NCI-H748 (cell line): ENCODE results near the gene HHLA2.
"Not testable (repeated sequence)": the region's sequence is repeated elsewhere in the genome, so short reads cannot be mapped to it uniquely, and the experiment has no call there.

Experiments
- DNase-seq: peaks from one replicate; lab custom pipeline; 2025; ENCODE audit not compliant: unreplicated experiment; lab: John Stamatoyannopoulos, UW

Gene HHLA2, protein sequence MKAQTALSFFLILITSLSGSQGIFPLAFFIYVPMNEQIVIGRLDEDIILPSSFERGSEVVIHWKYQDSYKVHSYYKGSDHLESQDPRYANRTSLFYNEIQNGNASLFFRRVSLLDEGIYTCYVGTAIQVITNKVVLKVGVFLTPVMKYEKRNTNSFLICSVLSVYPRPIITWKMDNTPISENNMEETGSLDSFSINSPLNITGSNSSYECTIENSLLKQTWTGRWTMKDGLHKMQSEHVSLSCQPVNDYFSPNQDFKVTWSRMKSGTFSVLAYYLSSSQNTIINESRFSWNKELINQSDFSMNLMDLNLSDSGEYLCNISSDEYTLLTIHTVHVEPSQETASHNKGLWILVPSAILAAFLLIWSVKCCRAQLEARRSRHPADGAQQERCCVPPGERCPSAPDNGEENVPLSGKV

DNA sequence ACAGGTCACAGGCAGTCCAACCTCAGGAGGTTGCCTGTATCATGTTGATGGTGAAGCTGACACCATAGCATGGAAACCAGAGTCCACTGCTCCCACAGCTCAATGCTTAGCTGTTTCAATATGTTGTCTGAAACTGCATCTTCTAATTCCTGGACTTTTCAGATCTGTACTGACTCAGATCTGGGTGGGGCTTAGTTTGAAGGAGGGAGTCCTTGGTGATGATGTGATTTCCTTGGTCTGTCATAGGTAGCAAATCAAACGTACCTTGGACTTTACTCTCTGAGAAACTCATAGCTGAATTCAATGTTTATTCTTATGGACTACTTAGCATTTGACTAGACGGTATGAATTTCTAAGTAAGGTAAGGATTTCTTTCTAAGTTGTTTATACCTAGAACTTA is at the start of gene HHLA2:
TSS of gene HHLA2 (plus strand) at position 310 of the 400 bp plus-strand sequence. CDS start 55,266 bp downstream, outside the sequence.
- DNase-seq: no peak

DNA sequence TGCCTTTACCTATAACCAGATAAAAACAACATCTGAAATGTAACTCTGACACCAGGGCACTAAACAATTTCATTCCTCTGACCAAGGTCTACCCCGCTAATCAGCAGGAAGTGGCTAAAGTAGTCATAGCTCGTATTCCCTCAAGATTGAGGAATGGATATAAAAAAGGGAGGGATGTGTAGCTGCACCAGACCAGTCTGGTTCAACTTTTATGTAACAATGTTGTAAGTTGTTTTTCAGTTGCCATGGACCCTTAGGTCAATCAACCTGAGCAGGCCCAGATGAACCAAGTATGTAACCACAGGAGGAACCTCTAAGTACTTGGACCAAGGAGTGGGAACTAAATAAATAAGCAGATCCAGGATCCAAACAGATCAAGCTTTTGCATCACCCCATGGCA is 45.7 kb upstream of the HHLA2 start:
- no peak for DNase-seq

DNA sequence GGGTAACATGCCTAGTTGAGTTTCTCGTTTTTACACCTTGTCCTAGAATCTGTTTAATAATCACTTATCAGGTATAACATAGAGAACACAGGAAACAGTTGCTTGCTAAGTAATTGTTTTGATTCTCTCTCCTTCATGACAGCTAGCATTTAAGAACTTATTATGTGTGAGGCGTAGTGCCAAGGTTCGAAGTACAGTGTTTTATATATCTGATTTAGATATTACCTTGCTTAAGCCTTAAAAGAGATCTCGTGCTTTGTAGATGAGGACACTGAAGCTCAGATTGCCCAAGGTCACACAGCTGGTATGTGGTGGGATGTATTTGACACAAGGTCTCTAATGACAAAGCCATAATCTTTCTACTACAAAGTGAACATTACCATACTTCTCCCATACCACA is 45.1 kb upstream of the HHLA2 start:
- DNase-seq: no peak

DNA sequence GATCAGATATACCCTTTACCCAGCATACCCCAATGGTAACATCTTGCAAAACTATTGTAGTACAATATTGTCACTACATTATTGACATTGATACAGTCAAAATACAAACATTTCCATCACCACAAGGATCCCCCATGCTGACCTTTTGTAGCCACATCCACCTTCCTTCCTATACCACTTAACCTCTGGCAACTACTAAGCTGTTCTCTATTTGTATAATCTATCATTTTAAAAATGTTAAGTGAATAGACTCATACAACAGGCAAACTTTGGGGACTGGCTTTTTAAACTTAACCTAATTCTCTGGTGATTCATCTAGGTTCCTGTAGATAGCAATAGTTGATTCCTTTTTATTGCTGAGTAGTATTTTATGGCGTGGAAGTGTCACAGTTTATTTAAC is 44.5 kb upstream of the HHLA2 start:
- DNase-seq: no peak

DNA sequence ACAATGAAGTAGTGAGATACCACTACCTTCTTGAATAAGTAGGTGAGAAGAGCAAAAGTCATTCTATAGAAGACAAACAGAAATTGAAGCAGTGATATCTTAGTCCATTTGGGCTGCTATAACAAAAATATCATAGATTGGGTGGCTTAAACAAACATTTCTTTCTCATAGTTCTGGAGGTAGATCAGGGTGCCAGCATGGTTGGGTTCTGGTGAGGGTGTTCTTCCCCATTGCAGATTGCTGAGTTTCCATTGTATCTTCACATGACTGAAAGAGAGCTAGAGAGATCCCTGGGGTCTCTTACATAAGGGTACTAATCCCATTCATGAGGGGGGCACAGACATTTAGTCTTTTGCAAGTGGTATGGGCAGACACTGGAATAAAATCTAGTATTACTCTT is 41.2 kb upstream of the HHLA2 start:
- no peak for DNase-seq

DNA sequence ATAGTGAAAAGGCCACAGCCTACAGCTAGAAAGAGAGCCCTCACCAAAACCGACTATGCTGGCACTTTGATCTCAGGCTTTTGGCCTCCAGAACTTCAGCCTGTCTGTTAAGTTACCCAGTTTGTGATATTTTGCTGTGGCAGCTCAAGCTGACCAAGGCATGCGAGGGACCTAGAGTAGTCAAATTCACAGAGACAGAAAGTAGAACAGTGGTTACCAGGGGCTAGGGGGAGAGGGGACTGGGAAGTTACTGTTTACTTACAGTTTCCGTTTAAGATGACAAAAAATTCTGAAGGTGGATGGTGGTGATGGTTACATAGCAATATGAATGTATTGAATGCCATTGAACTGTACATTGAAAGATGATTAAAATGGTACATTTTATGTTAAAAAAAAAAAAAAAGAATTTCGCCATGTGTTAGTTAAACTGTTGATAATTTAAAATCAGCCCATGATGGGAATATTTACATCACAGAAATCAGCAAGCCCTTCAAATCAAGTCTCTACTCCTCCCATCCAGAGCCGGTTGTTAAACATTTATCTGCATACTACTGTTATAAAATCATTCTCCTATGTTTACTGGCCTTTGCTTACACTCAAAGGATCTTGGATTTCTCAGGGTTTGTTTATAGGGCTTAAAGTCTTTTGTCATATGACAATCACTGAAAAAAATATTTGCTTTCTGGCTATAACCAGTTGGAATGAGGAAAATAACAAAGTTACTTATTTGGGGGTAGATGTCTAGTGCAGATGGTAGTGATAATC is 31.6 kb upstream of the HHLA2 start:
- not testable (repeated sequence) for DNase-seq

DNA sequence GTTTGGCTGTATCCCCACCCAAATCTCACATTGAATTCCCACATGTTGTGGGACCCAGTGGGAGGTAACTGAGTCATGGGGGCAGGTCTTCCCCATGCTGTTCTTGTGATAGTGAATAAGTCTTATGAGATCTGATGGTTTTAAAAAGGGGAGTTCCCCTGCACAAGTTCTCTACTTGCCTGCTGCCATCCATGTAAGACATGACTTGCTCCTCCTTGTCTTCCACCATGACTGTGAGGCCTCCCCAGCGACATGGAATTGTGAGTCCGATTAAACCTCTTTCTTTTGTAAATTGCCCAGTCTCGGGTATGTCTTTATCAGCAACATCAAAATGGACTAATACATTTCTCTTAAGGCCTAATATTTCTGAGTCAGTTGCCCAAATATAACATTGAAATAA is 28.1 kb upstream of the HHLA2 start:
- DNase-seq: not testable (repeated sequence)

DNA sequence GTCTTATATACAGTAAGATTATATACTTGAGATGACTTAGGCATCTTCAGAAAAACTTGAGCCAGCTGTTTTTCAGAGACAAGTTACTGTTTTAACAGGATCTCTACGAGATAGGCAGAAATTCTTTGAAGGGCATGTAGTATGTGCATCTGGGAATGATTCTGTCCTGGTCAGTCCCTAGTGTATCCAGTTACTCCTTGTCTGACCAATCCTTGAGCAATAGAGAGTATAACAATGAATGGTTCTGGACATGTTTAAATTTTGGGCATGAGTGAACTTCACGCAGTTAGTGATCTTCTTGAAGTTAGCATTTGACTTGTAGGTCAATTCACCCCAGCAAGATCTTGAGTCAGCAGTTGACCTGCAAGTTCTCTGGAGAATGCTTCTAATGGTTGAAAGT is 24.7 kb upstream of the HHLA2 start:
- no peak for DNase-seq

DNA sequence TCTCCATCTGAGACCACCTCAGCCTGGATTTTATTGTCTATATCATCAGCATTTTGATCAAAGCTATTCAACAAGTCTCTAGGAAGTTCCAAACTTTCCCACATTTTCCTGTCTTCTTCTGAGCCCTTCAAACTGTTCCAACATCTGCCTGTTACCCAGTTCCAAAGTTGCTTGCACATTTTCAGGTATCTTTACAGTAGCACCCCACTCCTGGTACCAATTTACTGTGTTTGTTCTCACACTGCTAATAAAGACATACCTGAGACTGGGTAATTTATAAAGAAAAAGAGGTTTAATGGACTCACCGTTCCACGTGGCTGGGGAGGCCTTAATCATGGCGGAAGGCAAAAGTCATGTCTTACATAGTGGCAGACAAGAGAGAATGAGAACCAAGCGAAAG is 17.3 kb upstream of the HHLA2 start:
- not testable (repeated sequence) for DNase-seq

DNA sequence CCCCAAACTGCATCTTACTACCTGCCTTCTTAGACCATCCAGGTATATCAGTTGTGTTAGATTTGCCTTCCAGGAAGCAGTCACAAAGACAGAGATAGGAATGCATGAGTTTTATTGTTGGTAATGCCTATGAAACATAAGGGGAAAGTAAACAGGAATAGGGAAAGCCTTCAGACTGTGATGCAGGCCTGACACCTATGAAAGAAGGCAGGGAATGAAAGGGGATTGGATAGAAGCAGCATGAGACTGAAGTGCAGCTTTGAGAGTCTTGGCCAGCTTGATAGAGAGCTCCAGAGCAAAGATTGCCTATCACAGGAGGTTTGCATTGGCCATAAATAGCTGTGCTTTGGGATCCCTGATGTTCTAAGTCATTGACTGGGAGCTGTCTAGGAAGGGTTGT is 15.9 kb upstream of the HHLA2 start:
- no peak for DNase-seq

DNA sequence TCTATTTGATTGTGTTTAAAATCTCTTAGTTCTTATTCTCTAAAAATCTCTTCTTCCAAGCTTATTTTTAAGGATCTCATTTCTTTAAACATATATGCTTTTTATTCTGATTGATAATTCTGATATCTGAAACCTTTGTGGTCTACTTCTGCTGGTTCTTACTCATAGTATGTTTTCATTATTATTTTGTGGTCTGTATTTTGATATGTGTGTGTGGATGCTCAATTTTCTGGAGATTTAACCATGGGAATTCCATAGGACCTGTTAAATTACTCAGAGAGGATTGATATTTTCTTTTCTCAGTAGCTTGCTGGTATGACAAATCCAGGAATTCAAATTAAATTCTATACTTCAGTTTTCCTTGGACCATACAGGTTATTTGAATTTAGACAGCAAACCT is 14.7 kb upstream of the HHLA2 start:
- DNase-seq: no peak

DNA sequence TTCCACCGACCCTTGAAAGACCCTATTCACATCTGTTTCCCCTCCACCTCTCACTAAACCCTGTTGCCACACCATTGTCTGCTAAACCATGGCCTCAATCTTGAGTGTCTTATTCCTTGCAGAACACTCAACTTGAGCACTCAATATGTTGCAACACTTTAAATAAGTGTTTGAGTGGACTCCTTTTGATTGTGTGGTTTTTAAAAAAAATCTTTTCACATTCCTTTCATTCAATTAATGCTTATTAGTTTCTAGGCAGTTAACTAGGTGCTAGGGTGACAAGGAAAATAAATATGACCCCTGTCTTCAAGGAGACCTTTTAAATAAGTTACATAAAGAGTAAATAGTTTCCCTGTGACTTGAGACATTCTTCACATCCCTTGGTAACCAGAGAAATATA is 13.3 kb upstream of the HHLA2 start:
- no peak for DNase-seq

DNA sequence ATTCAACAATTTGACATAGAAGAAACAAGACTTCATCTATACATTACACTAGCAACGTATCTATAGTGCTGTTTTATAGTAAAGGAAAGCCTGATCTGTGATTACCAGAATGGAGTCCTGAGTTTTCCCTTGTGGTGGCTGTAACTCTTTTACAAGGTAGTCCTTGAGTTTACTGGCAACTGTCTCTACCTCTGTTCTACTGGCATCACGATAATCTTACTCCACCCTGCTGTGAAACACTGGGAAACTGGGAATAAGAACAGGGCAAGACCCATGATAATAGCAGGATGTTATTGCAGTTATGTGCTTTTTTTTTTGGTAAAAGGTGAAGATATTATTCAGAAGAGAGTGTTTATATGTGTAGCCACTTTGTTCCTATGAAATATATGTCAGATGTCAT is 12.4 kb upstream of the HHLA2 start:
- no peak for DNase-seq

DNA sequence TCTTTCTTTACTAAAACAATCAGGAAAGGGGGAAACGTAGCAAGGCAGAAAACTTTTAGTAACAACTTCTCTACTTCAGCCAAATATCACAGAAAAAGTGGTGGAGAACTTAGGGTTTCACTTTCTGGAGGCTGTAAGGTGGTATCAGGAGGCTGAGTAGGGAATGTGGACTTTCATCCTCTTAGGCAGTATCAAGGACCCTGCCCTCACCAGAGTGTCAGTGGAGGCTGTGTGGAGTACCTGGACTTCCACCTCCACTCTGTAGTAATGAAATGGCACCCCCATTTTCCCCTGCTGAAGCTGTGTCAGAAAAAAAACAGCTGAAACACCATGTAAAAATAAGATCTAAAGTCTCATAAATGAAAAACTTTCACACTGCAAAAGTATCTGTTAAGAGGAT is 11.2 kb upstream of the HHLA2 start:
- no peak for DNase-seq

DNA sequence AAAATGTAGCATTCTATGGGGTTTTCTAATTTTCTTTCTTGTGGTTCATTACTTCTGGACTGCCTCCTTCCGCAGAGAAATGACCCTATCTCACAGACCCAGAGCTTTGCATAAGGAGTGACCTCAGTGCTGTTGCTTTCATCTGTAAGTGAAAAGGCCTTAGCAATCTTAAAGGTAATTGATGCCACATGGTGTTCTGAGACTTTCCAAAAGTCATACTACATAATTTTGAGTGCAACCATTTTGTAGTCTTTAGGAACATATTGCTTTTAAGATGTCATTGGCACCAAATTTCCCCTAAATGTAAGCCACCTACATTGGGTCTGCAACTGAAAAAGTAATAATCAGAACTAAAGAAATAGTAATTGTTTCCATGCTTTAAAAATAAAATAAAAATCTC is 9.2 kb upstream of the HHLA2 start:
- no peak for DNase-seq

DNA sequence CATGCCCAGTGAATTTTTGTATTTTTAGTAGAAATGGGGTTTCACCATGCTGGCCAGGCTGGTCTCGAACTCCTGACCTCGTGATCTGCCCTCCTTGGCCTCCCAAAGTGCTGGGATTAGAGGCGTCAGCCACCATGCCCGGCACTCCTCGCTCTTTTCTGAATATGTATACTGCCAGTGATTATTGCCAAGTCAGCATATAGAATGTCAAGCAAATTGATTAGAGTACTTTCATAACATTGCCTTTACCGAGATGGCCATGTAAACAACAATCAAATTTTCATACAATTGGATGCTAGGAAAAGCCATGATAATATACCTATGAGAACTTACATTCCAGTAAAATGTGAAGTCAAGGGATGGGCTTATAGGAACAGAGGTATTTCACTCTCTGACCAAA is 8.2 kb upstream of the HHLA2 start:
- not testable (repeated sequence) for DNase-seq

DNA sequence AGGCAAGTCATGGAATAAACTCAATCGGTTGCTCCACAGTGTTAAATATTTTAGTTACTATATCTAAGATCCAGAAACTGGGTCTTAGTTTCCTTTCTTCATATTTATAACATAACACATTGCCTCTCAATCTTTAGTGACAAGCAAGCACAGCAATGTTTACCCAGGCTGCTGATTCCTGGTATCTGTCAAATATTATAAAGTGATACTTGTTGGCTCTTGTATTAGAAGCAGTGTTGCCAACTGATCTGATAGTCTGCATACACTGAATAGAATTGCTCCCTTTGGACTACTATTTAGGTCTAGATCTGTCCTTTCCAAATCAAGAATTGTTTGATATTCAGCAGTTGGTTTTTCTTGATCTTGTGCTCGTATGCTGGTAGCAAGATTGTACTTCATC is 7.2 kb upstream of the HHLA2 start:
- no peak for DNase-seq

DNA sequence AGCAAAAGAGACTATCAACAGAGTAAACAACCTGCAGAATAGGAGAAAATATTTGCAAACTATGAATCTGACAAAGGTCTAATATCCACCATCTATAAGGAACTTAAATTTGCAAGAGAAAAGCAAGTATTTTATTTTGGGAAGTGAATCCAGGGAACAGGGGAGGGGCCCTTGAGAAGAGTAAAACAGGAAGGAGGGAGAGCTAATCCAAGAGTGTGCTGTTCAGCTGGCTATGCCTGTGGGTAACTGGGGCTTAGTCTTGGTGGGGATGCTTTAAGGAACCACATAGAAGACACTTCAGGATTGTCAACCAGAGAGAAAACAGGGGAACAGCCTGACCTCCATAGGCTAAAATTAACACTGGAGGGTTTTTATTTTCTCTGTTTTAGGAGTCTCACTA is 3.9 kb upstream of the HHLA2 start:
- DNase-seq: no peak

DNA sequence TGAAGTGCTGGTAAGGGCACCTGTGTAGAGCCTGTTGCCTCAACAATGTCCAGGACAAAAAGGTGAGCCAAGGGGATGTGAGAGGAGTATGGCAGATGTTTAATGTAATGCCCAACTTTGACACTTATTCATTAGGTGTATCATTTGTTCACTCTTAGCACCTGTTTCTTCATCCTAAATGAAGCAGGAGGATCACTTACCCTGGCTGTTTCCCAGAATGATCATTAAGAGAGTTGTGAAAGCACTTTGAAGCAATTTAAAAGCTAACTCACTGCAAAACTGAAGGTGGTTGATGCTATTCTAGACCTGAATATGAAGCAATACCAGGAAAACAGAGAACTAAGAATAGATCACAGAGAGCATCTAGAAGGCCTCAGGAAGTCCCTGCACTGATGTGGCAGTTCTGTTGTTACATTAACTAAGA is 3.4 kb upstream of the HHLA2 start:
- DNase-seq: no peak

DNA sequence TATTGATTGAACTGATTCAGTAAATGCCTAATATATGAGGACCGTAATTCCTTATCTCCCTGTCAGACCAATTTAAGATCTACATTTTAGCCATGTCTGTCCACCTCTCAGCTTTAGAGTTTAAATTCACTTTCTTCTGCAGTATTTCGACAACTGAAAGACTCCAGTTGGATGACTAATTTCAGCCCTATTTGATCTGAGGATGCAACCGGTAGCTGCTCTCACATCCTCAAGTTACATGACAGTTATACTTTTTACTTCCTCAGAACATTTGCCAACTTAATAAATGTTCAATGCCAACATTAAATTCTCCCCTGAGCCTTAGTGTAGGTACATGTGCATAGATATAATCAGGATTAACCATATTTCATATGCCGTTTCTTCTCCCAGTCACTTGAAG is 2.5 kb upstream of the HHLA2 start:
- no peak for DNase-seq

DNA sequence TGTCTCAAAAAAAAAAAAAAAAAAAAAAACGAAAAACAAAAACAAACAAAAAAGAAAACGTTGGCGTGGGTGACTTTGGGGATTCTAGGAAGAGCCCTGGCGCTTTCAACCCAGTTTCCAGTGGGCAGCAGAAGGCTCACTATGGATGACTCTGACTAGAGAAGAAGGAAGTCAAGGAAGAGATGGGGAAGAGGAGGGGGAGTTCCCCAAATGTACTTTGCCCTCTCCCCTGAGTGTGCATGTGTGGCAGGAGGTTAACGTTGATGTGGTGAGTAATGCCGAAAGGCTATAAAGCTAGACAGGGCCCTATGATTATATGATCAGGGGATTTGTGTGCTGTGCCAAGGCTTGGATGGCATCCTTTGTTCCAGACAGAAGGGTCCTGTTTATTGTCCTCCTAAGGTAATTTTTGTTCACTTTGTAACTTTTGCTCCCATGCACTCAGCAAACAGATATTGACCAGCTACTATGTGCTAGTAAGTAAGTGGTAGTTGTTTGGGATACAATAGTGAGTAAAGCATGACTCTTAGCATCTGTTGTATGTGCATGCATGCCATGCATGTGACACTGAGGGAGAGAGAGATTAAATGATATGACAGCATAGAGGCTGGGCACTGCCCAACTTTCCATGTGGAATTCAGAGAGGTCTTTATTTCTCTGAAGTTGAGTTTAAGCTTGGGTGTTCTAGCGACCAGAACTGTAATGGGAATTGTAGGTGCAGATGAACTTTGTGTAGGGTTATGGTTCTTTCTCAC is 750 bp upstream of the HHLA2 start:
- DNase-seq: no peak

DNA sequence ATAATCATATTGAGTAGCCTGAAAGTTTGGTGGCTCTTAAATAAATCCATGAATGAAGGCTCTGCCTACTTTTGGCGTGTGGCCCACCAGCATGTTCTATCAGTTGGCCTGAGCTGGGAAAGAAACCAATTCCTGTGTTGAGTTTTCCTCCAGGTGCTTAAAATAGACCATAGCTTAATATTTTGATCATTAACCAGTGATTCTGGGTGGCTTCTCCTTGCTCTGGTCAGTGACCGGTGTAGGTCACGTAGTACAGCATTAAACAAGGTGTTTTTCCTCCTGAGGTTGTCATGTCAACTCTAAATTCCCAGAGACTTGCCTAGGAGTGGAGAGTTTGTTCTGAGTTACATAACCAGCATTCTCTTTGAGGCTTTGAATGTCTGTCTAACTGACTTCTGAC is 1.3 kb downstream of the HHLA2 start:
- DNase-seq: peak; percentile 15
